ENCODE results near the gene KCTD21.

The KCTD21 gene, protein sequence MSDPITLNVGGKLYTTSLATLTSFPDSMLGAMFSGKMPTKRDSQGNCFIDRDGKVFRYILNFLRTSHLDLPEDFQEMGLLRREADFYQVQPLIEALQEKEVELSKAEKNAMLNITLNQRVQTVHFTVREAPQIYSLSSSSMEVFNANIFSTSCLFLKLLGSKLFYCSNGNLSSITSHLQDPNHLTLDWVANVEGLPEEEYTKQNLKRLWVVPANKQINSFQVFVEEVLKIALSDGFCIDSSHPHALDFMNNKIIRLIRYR

DNA sequence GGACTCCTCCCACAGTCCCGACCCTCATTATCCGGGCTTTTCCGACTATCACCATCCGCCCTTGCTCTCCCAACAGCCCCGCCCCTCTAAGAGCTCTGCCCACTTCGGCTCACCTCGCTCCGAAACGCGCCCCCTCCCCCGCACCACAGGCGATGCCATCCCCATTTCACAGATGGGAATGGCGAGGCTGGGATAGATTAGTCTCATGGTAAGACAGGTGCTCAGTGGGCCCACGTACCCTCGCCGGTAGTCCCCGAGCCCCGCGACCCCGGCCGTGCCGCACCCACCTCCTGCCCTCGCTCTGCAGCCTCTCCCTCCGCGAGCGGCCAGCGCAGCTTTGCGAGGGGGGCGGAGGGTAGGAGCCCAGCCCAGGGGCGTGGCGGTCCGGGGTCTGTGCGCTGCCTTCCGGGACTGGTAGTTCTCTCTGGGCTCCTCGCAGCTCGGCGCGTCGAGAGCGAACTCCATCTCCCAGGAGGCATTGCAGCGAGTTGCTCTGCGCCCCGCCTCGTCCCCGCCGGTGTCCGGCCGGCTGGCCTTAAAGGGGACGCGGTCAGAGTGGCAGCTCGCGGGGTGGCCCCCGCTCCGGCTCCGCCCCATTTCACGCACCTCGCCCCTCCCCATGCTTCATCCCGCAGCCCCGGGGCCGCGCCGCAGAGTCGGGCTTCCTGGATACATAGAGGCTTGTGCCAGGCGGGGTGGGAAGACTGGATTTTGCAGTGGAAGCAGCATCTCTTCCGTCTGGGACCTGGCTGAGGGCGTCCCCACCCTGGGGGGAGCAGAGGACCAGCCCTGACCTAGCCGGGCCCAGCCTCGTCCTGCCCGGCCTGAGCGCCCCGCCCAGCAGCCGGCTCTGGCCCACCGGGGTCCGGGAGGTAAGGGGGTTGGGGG lies at the start of gene KCTD21, which contains the start of gene USP35:
TSS of gene KCTD21 (minus strand) at position 341 of the 888 bp plus-strand sequence. CDS start 14,072 bp downstream, outside the sequence.
TSS of gene USP35 (plus strand) at position 634 of the 888 bp plus-strand sequence. CDS start 7,327 bp downstream, outside the sequence.
- no peak for TF ChIP-seq GATA3 (IDR thresholded peaks at IDR 0.05; ENCODE audit: low read depth, low read length)
- TF ChIP-seq GATA2 (IDR thresholded peaks at IDR 0.05; ENCODE audit: low read depth, low read length) = no peak

DNA sequence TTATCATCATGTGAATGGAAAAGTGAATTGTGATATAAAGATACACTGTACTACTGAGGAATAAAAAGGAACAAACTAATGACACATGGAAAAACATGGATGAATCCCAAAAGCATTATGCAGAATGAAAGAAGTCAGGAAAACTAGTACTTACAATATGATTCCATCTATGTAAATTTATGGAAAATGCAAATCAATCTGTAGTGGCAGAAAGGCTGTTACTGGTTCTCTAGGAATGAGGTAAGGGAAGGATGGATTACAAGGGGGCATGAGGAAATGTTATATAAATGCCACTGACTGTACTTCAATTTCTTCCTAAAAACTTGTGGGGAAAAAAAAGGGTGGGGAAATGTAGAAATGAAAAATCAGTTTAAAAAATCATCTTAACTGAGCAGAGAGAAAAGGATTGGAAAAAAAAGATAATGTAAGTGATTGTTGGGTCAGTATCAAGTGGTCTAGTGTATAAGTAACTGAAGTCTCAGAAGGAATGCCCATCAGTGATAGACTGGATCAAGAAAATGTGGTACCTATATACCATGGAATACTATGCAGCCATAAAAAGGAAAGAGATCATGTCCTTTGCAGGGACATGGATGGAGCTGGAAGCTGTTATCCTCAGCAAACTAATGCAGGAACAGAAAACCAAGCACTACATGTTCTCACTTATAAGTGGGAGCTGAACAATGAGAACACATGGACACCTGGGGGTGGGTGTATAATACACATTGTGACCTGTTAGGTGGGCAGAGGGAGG lies 49.0 kb upstream of the KCTD21 start:
- TF ChIP-seq GATA2 (IDR thresholded peaks at IDR 0.05; ENCODE audit: low read depth, low read length) (no peak), GATA3 (IDR thresholded peaks at IDR 0.05; ENCODE audit: low read depth, low read length) (no peak)

DNA sequence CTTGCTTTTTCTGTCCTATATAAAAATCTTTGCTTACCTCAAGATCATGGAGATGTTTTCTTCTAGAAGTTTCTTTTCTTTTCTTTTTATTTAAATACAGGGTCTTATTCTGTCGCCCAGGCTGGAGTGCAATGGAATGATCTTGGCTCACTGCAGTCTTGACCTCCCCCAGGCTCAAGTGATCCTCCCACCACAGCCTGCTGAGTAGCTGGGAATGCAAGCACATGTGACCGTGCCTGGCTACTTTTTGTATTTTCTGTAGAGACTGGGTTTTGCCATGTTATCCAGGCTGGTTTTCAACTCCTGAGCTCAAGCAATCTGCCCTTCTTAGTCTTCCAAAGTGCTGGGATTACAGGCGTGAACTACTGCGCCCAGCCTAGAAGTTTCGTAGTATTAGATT lies 45.6 kb upstream of the KCTD21 start:
- TF ChIP-seq GATA3 (IDR thresholded peaks at IDR 0.05; ENCODE audit: low read depth, low read length) (no peak), GATA2 (IDR thresholded peaks at IDR 0.05; ENCODE audit: low read depth, low read length) (no peak)

DNA sequence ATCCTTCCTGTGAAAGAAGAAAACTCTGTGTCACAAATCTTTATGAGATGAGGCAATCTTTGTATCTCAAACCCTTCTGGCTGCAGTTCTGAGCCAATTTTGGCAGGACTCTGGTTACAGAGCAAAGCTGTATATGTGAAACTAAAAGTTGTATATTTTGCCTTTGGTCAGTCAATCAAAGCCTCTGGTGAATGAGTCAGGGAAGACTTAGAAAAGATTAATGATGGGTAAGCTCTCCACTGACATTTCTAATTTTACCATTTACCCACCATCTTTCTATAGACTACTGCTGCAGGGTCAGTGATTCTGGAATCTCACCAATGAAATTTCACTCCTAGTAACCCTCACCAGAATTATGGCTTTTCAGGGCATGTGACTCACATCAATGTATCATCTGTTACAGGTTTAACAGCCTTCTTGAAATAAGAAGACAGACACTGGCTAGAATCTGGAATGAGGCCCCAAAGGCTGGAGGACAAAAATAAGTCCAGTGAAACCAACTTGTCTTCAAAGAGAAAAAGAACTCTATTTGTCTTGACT lies 43.6 kb upstream of the KCTD21 start:
- no peak for TF ChIP-seq GATA3 (IDR thresholded peaks at IDR 0.05; ENCODE audit: low read depth, low read length)
- no peak for TF ChIP-seq GATA2 (IDR thresholded peaks at IDR 0.05; ENCODE audit: low read depth, low read length)

DNA sequence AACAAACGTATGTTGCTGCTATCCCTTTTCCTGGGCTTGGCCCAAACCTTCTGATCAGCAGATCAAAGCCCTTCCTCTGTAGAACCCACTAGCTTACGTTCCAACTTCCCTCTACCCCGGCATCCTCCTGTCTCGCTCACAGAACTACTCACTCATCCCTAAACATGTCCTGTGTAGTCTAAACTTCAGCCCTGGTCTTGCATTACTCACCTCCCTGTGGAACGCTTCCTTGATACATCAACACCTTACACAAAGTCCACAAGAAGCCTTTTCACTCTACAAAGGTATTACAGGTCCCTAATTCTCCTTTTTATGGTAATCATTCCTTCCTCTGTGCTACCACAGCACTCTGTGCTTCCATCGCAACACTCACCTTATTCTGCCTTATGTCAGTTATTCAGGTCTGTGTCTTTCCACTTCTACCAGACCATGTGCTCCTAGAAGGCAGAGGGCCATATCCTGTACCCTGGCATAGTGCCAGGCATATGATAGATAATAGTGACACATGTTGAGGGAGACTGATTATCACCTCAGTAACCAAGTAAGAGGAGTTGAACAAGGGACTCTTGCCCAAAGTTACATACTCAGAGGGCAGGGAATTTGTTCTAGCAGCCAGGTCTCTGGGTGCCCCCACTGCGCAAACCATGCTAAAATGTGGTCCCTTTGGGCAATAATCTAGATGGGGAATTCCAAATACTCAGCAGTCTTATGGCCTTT lies 41.9 kb upstream of the KCTD21 start:
- no peak for TF ChIP-seq GATA2 (IDR thresholded peaks at IDR 0.05; ENCODE audit: low read depth, low read length)
- TF ChIP-seq GATA3 (IDR thresholded peaks at IDR 0.05; ENCODE audit: low read depth, low read length) = no peak

DNA sequence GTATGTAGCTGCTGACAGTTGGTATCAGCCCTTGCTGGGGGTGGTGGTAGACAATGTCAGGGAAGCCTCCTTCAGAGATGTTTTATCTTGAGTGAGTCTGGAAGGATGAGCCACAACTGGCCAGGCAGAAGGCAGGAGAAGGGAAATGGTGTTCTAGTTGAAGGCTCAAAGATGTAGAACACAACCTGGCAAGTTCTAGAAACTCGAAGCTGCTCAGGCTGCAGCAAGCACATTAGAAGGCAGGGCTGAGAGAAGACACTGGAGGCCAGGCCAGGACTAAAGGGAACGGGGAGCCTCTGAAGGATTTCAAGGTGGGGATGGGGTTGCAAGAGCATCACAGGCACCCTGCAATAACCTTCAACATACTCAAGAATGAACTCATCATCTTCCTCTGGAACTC lies 40.7 kb upstream of the KCTD21 start:
- TF ChIP-seq GATA3 (IDR thresholded peaks at IDR 0.05; ENCODE audit: low read depth, low read length) = no peak
- no peak for TF ChIP-seq GATA2 (IDR thresholded peaks at IDR 0.05; ENCODE audit: low read depth, low read length)

DNA sequence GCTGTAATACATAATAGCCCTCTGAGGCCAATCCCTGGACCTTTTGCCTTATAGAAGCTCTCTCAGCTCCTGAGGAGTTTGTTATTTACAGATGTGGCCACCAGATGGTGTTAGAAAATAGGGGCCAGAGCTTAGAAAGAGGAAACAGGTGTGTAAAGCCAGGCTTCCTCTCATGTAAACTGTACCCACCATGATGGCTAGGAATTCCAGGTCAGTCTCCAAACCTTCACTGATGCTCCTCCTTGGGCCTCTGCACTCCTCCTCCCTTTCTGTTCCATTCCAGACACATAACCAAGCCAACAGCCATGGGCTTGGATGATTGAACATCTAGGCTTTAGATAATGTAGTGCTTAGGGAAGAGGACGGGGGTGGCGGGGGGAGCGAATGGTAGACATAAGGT lies 40.0 kb upstream of the KCTD21 start:
- TF ChIP-seq GATA3 (IDR thresholded peaks at IDR 0.05; ENCODE audit: low read depth, low read length) = no peak
- TF ChIP-seq GATA2 (IDR thresholded peaks at IDR 0.05; ENCODE audit: low read depth, low read length) = no peak

DNA sequence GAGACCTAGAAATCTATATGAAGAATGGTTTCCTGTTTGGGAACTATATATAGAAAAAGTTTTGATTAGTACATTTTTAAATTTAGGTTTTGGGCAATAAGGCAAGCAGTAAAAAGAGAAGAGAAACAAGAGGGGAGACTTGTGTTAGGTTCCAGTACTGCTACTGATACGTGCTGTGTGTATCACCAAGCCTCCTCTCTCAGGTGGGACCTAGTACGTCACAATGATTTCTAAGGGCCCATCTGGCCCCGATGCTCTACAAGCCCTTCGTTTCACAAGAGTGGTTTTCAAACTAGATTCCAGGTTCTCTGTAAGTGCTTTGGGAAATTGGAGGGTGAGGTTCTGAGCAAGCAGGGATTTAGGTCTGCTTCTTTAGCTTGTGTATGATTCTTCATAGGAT lies 39.5 kb upstream of the KCTD21 start:
- TF ChIP-seq GATA3 (IDR thresholded peaks at IDR 0.05; ENCODE audit: low read depth, low read length) (no peak), GATA2 (IDR thresholded peaks at IDR 0.05; ENCODE audit: low read depth, low read length) (no peak)

DNA sequence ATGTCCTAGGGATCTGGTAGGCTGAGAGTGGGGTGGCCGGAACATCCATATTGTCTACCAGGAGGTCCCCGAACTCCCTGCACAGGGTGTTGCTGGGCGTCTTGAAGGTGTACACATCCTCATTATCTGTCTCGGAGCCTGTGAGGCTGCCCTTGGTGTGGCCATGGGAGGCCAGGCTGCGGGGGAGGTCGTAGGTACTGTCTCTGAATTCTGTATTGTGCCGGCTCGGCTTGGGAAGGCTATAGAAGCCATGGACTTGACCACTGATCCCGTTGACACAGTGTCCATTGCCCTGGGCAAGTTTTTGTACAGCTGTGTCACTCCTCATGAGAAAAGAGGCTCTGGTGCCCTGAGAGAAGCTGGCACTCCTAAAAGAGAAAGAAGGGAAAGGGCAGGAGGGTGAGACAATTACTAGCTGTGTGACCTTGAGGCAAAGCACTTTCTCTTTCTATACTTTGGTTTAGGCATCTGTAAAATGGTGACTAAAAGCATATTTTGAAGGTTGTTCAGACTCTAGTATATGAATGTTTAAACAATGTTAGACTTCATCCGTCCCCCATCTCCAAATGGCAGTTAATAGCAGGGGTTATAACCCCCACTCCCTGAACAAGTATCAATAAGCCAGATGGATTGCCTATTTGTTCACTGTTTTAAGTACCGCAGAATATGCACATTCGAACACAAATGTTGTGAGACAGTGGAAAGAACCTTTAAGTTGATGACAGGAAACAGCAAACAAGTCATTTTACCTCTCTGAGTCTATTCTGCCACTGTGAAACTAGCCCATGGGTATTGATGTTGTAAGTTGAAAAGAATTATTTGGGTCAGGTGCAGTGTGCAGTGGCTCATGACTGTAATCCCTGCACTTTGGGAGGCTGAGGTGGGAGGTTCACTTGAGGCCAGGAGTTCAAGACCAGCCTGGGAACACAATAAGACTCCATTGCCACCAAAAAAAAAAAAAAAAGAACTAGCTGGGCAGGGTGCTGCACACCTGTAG lies 38.6 kb upstream of the KCTD21 start:
- TF ChIP-seq GATA2 (IDR thresholded peaks at IDR 0.05; ENCODE audit: low read depth, low read length) (no peak), GATA3 (IDR thresholded peaks at IDR 0.05; ENCODE audit: low read depth, low read length) (no peak)

DNA sequence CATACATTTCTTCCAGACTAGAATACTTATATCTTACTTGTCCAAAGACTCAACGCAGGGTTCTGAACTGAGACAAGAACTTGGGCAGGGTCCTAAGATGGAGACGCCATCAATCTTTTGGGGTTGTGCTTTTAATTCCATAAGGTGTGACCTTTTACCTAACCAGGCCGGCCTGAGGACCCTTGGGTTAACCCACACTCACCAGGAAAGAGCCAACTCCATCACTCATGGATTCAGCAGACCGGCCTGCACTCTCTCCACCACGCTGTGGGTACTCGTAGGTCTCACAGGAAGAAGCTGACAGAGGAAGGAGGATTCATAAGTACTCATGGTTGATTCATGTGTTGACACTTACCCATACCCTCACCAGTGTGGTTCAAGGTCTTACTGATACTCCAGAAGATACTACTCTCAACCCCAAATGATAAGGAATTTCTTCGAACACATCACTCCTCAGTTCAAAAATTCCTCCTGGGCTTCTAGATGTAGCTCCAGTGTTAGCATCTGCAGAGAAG lies 36.5 kb upstream of the KCTD21 start:
- TF ChIP-seq GATA3 (IDR thresholded peaks at IDR 0.05; ENCODE audit: low read depth, low read length) (no peak), GATA2 (IDR thresholded peaks at IDR 0.05; ENCODE audit: low read depth, low read length) (no peak)

DNA sequence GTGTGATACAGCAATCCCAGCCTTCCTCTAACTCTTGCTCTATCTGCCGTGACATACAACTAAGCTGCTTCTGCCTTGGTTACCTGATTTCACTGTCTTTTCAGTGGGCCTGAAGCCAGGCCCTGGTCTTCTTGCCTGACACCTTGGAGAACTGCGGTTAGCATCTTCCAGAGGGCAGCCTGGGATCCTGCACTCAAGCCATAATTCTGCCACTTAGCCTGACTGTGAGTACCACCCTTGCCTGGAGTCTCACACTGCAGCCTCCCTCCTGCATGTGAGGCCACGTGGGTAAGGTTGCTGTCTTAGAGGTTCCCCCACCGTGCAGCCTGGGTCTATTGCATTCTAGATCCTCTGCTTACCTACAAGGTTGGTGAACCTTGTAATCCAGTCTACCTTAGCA lies 36.1 kb upstream of the KCTD21 start:
- TF ChIP-seq GATA3 (IDR thresholded peaks at IDR 0.05; ENCODE audit: low read depth, low read length) (no peak), GATA2 (IDR thresholded peaks at IDR 0.05; ENCODE audit: low read depth, low read length) (no peak)
